GM23338 (cell line): ENCODE data around the gene MRPL23. TPM values are rescaled to one million over a fixed set of nuclear protein-coding genes. Genes with fewer than 3 reads are reported as not detected.

ENCODE experiments used
- ATAC-seq: fragments of 200-7000 bp; cut with Tn5 transposase; 3 replicates; pipeline ENCODE4 v1.9.1; 2020
- DNase-seq: peaks from one replicate; pipeline ENCODE4 v3.0.0-alpha.2; 2015; ENCODE audit warnings: low spot score
- H2AFZ ChIP-seq: fragments of 200-600 bp; sonication (generic); 2 replicates; pipeline ENCODE4 v1.8.0; 2016; ENCODE audit warnings: antibody characterized with exemption, mild to moderate bottlenecking, moderate library complexity
- H3F3A ChIP-seq: fragments of 200-600 bp; sonication (generic); replicated peaks from 2 replicates; pipeline ENCODE4 v1.8.0; 2017; ENCODE audit warnings: antibody characterized with exemption, mixed run types, low read depth
- H3K27ac ChIP-seq: fragments of 200-600 bp; sonication (generic); 2 replicates; pipeline ENCODE4 v1.6.1; 2016; ENCODE audit warnings: low read depth
- H3K27me3 ChIP-seq: fragments of 200-600 bp; sonication (generic); 2 replicates; pipeline ENCODE4 v1.8.0; 2016; ENCODE audit warnings: mild to moderate bottlenecking, mixed run types, moderate library complexity; ENCODE audit not compliant: insufficient read depth
- H3K36me3 ChIP-seq: fragments of 200-600 bp; sonication (generic); 2 replicates; pipeline ENCODE4 v1.8.0; 2016; ENCODE audit warnings: mild to moderate bottlenecking; ENCODE audit not compliant: insufficient read depth
- H3K4me1 ChIP-seq: fragments of 200-600 bp; sonication (generic); 2 replicates; pipeline ENCODE4 v1.8.0; 2016; ENCODE audit warnings: mild to moderate bottlenecking, moderate library complexity; ENCODE audit not compliant: insufficient read depth
- H3K4me2 ChIP-seq: fragments of 200-600 bp; sonication (generic); 2 replicates; pipeline ENCODE4 v1.7.1; 2017; ENCODE audit warnings: mixed run types
- H3K4me3 ChIP-seq: fragments of 200-600 bp; sonication (generic); 2 replicates; pipeline ENCODE4 v1.6.1; 2016; ENCODE audit warnings: mixed run types
- H3K79me2 ChIP-seq: fragments of 200-600 bp; sonication (generic); replicated peaks from 2 replicates; pipeline ENCODE4 v1.8.0; 2017; ENCODE audit warnings: mild to moderate bottlenecking; ENCODE audit not compliant: insufficient read depth
- H3K9me2 ChIP-seq: fragments of 200-600 bp; sonication (generic); 2 replicates; pipeline ENCODE4 v1.8.0; 2017; ENCODE audit not compliant: insufficient read depth
- H4K20me1 ChIP-seq: fragments of 200-600 bp; sonication (generic); replicated peaks from 2 replicates; pipeline ENCODE4 v1.8.0; 2017; ENCODE audit warnings: mild to moderate bottlenecking; ENCODE audit not compliant: insufficient read depth
- H3K27ac Mint-ChIP-seq: 2 replicates; pipeline ENCODE4 v1.8.0; 2020; ENCODE audit warnings: inconsistent platforms, mild to moderate bottlenecking, moderate library complexity, mixed read lengths
- H3K27me3 Mint-ChIP-seq: 3 replicates; pipeline ENCODE4 v1.8.0; 2022; ENCODE audit warnings: low read depth, mild to moderate bottlenecking, moderate library complexity, mixed read lengths, inconsistent platforms; ENCODE audit not compliant: insufficient read depth, poor library complexity
- H3K36me3 Mint-ChIP-seq: 3 replicates; pipeline ENCODE4 v1.8.0; 2021; ENCODE audit warnings: low read depth, mild to moderate bottlenecking, inconsistent platforms, moderate library complexity, mixed read lengths
- H3K4me1 Mint-ChIP-seq: 3 replicates; pipeline ENCODE4 v1.8.0; 2020; ENCODE audit warnings: mild to moderate bottlenecking, inconsistent platforms, mixed read lengths
- H3K4me3 Mint-ChIP-seq: 3 replicates; pipeline ENCODE4 v1.8.0; 2021; ENCODE audit warnings: moderate library complexity, mild to moderate bottlenecking, inconsistent platforms, mixed read lengths
- H3K9me3 Mint-ChIP-seq: 3 replicates; pipeline ENCODE4 v1.8.0; 2020; ENCODE audit warnings: moderate library complexity, mild to moderate bottlenecking, inconsistent platforms, mixed read lengths
- CREB1 ChIP-seq: fragments of 250-450 bp; sonication (Bioruptor Pico); IDR thresholded peaks from 2 replicates; pipeline ENCODE4 v1.5.0; 2020; ENCODE audit warnings: low read depth, mild to moderate bottlenecking, moderate library complexity
- EZH2 ChIP-seq: fragments of 200-600 bp; sonication (generic); IDR thresholded peaks from one replicate; pipeline ENCODE4 v1.8.0; 2017; ENCODE audit warnings: antibody characterized with exemption, mild to moderate bottlenecking, low read depth; ENCODE audit not compliant: unreplicated experiment
- EZH2phosphoT487 ChIP-seq: fragments of 200-600 bp; sonication (generic); IDR thresholded peaks from one replicate; pipeline ENCODE4 v1.8.1; 2018; ENCODE audit warnings: antibody characterized with exemption; ENCODE audit not compliant: unreplicated experiment
- POLR2AphosphoS5 ChIP-seq: IDR thresholded peaks from 2 replicates; pipeline ENCODE4 v1.6.1; 2016; ENCODE audit warnings: antibody characterized with exemption, low read depth
- STAT1 ChIP-seq: IDR thresholded peaks from one replicate; pipeline ENCODE4 v1.6.1; 2016; ENCODE audit warnings: antibody characterized with exemption; ENCODE audit not compliant: unreplicated experiment
- ZNF114 ChIP-seq: fragments of 250-450 bp; sonication (Bioruptor Pico); IDR thresholded peaks from 2 replicates; pipeline ENCODE4 v1.5.0; 2020; ENCODE audit warnings: mild to moderate bottlenecking, moderate library complexity
- ZNF331 ChIP-seq: fragments of 250-450 bp; sonication (Bioruptor Pico); IDR thresholded peaks from 2 replicates; pipeline ENCODE4 v1.5.0; 2020; ENCODE audit warnings: low read depth, mild to moderate bottlenecking, moderate library complexity
- polyA plus RNA-seq: library from polyadenylated mRNA; unstranded; fragments of >200 nt; fragmentation: Nextera tagmentation; extraction: Ambion mirVana; gene quantifications from 2 replicates; pipeline ENCODE4 v1.2.1, GENCODE V29; 2016
- total RNA-seq: library from RNA; depleted of rRNA; stranded (reverse); fragments of >200 nt; shearing (Covaris generic); gene quantifications from 2 replicates; pipeline ENCODE4 v1.2.3, GENCODE V29; 2014
- TF ChIP-seq, protein P1 (sequence below), 2 experiments: fragments of 200-600 bp in 1 of 2; sonication (generic) in 1 of 2; conservative IDR thresholded peaks; 2 replicates each; pipeline versions ENCODE4 v1.5.1 to v1.6.1; 2016 to 2017; ENCODE audit warnings: antibody characterized with exemption in 2 of 2, low read depth in 2 of 2, mild to moderate bottlenecking in 2 of 2, moderate library complexity in 1 of 2
- TF ChIP-seq, protein P2 (sequence below): IDR thresholded peaks from one replicate; pipeline ENCODE4 v1.6.1; 2018; ENCODE audit warnings: antibody characterized with exemption; ENCODE audit not compliant: unreplicated experiment

MRPL23 gene
- total and polyA plus RNA-seq, 2 experiments from 2014 or later, result 84.7 to 91.5 TPM

GRCh38 chr11:1927026-1927847, 19.9 kb upstream of the MRPL23 start (continued):
- TF ChIP-seq, protein P1, sequence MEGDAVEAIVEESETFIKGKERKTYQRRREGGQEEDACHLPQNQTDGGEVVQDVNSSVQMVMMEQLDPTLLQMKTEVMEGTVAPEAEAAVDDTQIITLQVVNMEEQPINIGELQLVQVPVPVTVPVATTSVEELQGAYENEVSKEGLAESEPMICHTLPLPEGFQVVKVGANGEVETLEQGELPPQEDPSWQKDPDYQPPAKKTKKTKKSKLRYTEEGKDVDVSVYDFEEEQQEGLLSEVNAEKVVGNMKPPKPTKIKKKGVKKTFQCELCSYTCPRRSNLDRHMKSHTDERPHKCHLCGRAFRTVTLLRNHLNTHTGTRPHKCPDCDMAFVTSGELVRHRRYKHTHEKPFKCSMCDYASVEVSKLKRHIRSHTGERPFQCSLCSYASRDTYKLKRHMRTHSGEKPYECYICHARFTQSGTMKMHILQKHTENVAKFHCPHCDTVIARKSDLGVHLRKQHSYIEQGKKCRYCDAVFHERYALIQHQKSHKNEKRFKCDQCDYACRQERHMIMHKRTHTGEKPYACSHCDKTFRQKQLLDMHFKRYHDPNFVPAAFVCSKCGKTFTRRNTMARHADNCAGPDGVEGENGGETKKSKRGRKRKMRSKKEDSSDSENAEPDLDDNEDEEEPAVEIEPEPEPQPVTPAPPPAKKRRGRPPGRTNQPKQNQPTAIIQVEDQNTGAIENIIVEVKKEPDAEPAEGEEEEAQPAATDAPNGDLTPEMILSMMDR (conservative IDR thresholded peaks at IDR 0.05; ENCODE audit: low read depth in 2 of 2), result no peak
- TF ChIP-seq ZNF114 (CRISPR knock-in tag) (no peak), STAT1 (no peak), ZNF331 (no peak)

DNA sequence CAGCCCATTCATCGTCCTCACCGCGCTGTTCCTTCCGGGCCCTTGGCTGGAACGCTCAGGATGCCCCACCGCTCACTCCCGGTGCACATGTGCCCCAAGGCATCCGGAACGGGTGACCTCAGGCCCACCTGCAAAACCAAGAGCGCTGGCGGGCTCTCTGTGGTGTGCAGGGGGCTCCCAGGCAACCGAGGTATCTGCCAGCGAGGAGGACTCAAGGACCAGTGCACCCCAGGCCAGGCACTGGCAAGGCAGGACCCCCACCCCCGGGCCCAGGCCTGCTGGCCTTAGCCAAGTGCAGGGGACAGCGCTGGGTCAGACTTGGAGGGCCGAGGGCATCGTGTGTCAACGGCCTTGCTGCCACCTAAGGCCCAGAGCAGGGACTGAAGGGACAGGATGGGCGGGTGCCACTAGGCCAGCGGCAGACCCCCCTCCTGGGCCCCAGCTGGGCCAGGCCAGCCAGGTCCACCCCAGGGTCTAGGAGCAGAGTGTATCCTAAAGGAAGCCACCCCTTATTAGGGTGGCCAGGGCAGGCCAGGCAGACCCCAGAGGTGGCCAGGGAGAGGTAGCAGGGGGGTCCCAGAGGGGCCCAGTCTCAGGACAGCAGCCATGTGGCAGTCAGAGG, 19.2 kb upstream of the MRPL23 start:
- Histone ChIP-seq H3K4me2 (no peak overlapping the region), H3F3A (no peaks in the 10 kb centered on the region), H3K4me1 (no peaks in the 10 kb centered on the region), H3K9me2 (no peaks in the 10 kb centered on the region), H2AFZ (no peak overlapping the region), H3K36me3 (no peaks in the 10 kb centered on the region), H3K4me3 (no peak overlapping the region), H3K27ac (no peak overlapping the region), H3K79me2 (no peaks in the 10 kb centered on the region), H4K20me1 (no peaks in the 10 kb centered on the region), H3K27me3 (no peaks in the 10 kb centered on the region)
- Mint-ChIP-seq H3K4me1 (0 out of 3 replicates have a peak, but pooled peaks cover 5% of the 10 kb centered on the region), H3K9me3 (no peaks in the 10 kb centered on the region), H3K27ac (no peak overlapping the region), H3K4me3 (no peak overlapping the region), H3K36me3 (no peaks in the 10 kb centered on the region), H3K27me3 (peaks cover 14% of the 10 kb centered on the region)
- ATAC-seq, result no peak
- no peak for DNase-seq
- no peak for TF ChIP-seq EZH2

DNA sequence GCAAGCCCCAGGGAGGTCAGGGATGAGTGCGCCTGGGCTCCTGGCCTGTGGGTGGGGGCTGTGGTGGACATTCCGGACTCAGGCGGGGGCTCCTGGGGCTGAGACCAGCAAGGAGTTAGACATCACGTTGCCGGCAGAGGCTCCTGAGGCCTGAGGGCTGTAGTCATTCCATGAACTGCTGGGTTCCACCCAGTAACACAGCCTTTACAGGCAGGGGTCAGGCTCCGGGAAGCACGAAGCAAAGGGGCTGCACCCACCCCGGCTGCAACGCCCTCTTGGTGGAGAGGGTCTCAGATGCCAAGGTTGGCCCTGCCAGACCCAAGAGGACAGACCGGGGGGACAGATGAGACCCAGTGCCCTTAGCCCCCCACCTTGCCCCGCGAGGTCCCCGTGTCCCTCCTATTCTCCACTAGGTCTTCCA, 18.7 kb upstream of the MRPL23 start:
- H3K27me3 ChIP-seq, result no peaks in the 10 kb centered on the region
- ATAC-seq (no peak), DNase-seq (no peak)
- Mint-ChIP-seq H3K27ac (no peak overlapping the region), H3K9me3 (no peaks in the 10 kb centered on the region), H3K4me3 (no peak overlapping the region), H3K36me3 (no peaks in the 10 kb centered on the region), H3K27me3 (peaks cover 18% of the 10 kb centered on the region), H3K4me1 (0 out of 3 replicates have a peak, but pooled peaks cover 5% of the 10 kb centered on the region)
- no peak for TF ChIP-seq POLR2AphosphoS5
- TF ChIP-seq CREB1 (CRISPR knock-in tag), result no peak
- no peak for TF ChIP-seq EZH2phosphoT487
- TF ChIP-seq, protein P2, sequence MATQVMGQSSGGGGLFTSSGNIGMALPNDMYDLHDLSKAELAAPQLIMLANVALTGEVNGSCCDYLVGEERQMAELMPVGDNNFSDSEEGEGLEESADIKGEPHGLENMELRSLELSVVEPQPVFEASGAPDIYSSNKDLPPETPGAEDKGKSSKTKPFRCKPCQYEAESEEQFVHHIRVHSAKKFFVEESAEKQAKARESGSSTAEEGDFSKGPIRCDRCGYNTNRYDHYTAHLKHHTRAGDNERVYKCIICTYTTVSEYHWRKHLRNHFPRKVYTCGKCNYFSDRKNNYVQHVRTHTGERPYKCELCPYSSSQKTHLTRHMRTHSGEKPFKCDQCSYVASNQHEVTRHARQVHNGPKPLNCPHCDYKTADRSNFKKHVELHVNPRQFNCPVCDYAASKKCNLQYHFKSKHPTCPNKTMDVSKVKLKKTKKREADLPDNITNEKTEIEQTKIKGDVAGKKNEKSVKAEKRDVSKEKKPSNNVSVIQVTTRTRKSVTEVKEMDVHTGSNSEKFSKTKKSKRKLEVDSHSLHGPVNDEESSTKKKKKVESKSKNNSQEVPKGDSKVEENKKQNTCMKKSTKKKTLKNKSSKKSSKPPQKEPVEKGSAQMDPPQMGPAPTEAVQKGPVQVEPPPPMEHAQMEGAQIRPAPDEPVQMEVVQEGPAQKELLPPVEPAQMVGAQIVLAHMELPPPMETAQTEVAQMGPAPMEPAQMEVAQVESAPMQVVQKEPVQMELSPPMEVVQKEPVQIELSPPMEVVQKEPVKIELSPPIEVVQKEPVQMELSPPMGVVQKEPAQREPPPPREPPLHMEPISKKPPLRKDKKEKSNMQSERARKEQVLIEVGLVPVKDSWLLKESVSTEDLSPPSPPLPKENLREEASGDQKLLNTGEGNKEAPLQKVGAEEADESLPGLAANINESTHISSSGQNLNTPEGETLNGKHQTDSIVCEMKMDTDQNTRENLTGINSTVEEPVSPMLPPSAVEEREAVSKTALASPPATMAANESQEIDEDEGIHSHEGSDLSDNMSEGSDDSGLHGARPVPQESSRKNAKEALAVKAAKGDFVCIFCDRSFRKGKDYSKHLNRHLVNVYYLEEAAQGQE, result no peak
- no peaks in the 10 kb centered on the region for H4K20me1 ChIP-seq
- no peaks in the 10 kb centered on the region for H3K36me3 ChIP-seq
- no peaks in the 10 kb centered on the region for H3K79me2 ChIP-seq
- no peak overlapping the region for H3K4me2 ChIP-seq
- H3K4me1 ChIP-seq, result no peaks in the 10 kb centered on the region
- no peaks in the 10 kb centered on the region for H3F3A ChIP-seq
- H3K4me3 ChIP-seq, result no peak overlapping the region
- H3K27ac ChIP-seq, result no peak overlapping the region
- H2AFZ ChIP-seq, result no peak overlapping the region
- H3K9me2 ChIP-seq, result no peaks in the 10 kb centered on the region
